Measurements from ENCODE around the gene ERICH2. TPM values are rescaled to one million over a fixed set of nuclear protein-coding genes. Genes with fewer than 3 reads are reported as not detected.

The ERICH2 gene
- polyA plus RNA-seq, 3 donors: not detected

- Histone ChIP-seq H3K4me1 (ENCODE audit: control insufficient read depth in 1 of 2, insufficient read depth in 2 of 2, low read length in 2 of 2) (peaks cover 41 to 50% of the 10 kb centered on the region in 2 donors), H2AFZ (ENCODE audit: insufficient read depth, low read depth, low read length, poor library complexity, severe bottlenecking) (peak within 1 kb of the TSS; percentile 71), H3K9ac (ENCODE audit: insufficient read depth, low read length, poor library complexity, severe bottlenecking) (peak within 1 kb of the TSS; percentile 37), H3K4me2 (replicated peaks; ENCODE audit: extremely low read depth, low read length, poor library complexity, severe bottlenecking) (peak within 1 kb of the TSS; percentile 78), H3K4me3 (replicated peaks in 1 of 3; ENCODE audit: low read depth in 2 of 3, low read length in 3 of 3) (peak within 1 kb of the TSS; percentile 29 to 71 (median 32)), H3K27me3 (ENCODE audit: control insufficient read depth in 2 of 2, insufficient read depth in 2 of 2, low read length in 2 of 2) (peaks cover 80 to 95% of the 10 kb centered on the region in 2 donors), H4K20me1 (ENCODE audit: insufficient read depth, low read length) (no peaks in the 10 kb centered on the region), H3K27ac (ENCODE audit: low read depth in 1 of 2, low read length in 2 of 2) (no peak within 1 kb of the TSS), H3K79me2 (ENCODE audit: insufficient read depth, low read length) (no peaks in the 10 kb centered on the region), H3K9me3 (replicated peaks in 1 of 2; ENCODE audit: control insufficient read depth in 1 of 2, insufficient read depth in 1 of 2, low read length in 2 of 2) (peaks cover 0 to 58% of the 10 kb centered on the region in 2 donors), H3K36me3 (replicated peaks in 1 of 2; ENCODE audit: control insufficient read depth in 1 of 2, insufficient read depth in 2 of 2, low read length in 2 of 2) (no peaks in the 10 kb centered on the region)
- H3K4me1 Mint-ChIP-seq: peaks cover 56% of the 10 kb centered on the region
- H3K27me3 Mint-ChIP-seq (ENCODE audit: low read depth in 3 of 3): peaks cover 87 to 95% (median 93%) of the 10 kb centered on the region in 3 donors
- DNase-seq: peak; percentile 62 to 86 (median 77)
- no peak for TF ChIP-seq CTCF (IDR thresholded peaks at IDR 0.05)
- H3K27ac Mint-ChIP-seq: peak within 1 kb of the TSS in 2 of 7 donors; percentile 25 to 33
- peak within 1 kb of the TSS; percentile 75 to 86 for H3K4me3 Mint-ChIP-seq
- intact Hi-C loops (cut with micrococcal nuclease): loop anchor here in 1 of 2 donors (10.0 kb wide), 1 partner anchor 412 kb away; no protein-coding TSS in a partner anchor
- H3K36me3 Mint-ChIP-seq: peaks cover 3 to 17% of the 10 kb centered on the region in 2 donors
- peaks cover 0 to 40% (median 25%) of the 10 kb centered on the region in 7 donors for H3K9me3 Mint-ChIP-seq
- 0% methylated on average over 43 of the region's 49 CpGs for WGBS (ENCODE audit: insufficient coverage)
Measured at GRCh38 chr2:170816504-170817092, 46.4 kb downstream of the ERICH2 start, which contains the start of gene GAD1. GAD1 (plus strand) TSS chr2:170816887; CDS start chr2:170818592, 1,705 bp downstream.

- Mint-ChIP-seq H3K27ac (peak overlapping the region in 1 of 7 donors; percentile 25), H3K4me1 (peaks cover 61% of the 10 kb centered on the region)
- DNase-seq: no peak
Measured at GRCh38 chr2:170817093-170818035, 47.2 kb downstream of the ERICH2 start.

More at GRCh38 chr2:170817093-170818035, 47.2 kb downstream of the ERICH2 start:
- peak overlapping the region; percentile 78 for H3K4me2 ChIP-seq (replicated peaks; ENCODE audit: extremely low read depth, low read length, poor library complexity, severe bottlenecking)
- H3K4me1 ChIP-seq (ENCODE audit: control insufficient read depth in 1 of 2, insufficient read depth in 2 of 2, low read length in 2 of 2): peaks cover 47 to 57% of the 10 kb centered on the region in 2 donors
- peaks cover 0 to 63% of the 10 kb centered on the region in 2 donors for H3K9me3 ChIP-seq (replicated peaks in 1 of 2; ENCODE audit: control insufficient read depth in 1 of 2, insufficient read depth in 1 of 2, low read length in 2 of 2)
- H3K9me3 Mint-ChIP-seq: peaks cover 0 to 44% (median 28%) of the 10 kb centered on the region in 7 donors
- no peak for TF ChIP-seq CTCF (IDR thresholded peaks at IDR 0.05)
- H3K4me3 ChIP-seq (replicated peaks in 1 of 3; ENCODE audit: low read depth in 2 of 3, low read length in 3 of 3): peak overlapping the region; percentile 29 to 71 (median 32)
- H2AFZ ChIP-seq (ENCODE audit: insufficient read depth, low read depth, low read length, poor library complexity, severe bottlenecking): peak overlapping the region; percentile 71
- peaks cover 88 to 100% (median 100%) of the 10 kb centered on the region in 3 donors for H3K27me3 Mint-ChIP-seq (ENCODE audit: low read depth in 3 of 3)
- no peaks in the 10 kb centered on the region for H4K20me1 ChIP-seq (ENCODE audit: insufficient read depth, low read length)
- H3K27me3 ChIP-seq (ENCODE audit: control insufficient read depth in 2 of 2, insufficient read depth in 2 of 2, low read length in 2 of 2): peaks cover 87 to 99% of the 10 kb centered on the region in 2 donors
- no peak overlapping the region for H3K27ac ChIP-seq (ENCODE audit: low read depth in 1 of 2, low read length in 2 of 2)
- H3K79me2 ChIP-seq (ENCODE audit: insufficient read depth, low read length): no peaks in the 10 kb centered on the region
- 0% methylated on average over 40 of the region's 69 CpGs for WGBS (ENCODE audit: insufficient coverage)
- H3K36me3 Mint-ChIP-seq: peaks cover 3 to 19% of the 10 kb centered on the region in 2 donors
- intact Hi-C loops (cut with micrococcal nuclease): loop anchor here in 1 of 2 donors (10.0 kb wide), 1 partner anchor 413 kb away; no protein-coding TSS in a partner anchor
- no peaks in the 10 kb centered on the region for H3K36me3 ChIP-seq (replicated peaks in 1 of 2; ENCODE audit: control insufficient read depth in 1 of 2, insufficient read depth in 2 of 2, low read length in 2 of 2)
- H3K4me3 Mint-ChIP-seq: peak overlapping the region; percentile 75 to 86
- peak overlapping the region; percentile 37 for H3K9ac ChIP-seq (ENCODE audit: insufficient read depth, low read length, poor library complexity, severe bottlenecking)

Measured in CD14-positive monocyte (primary cell).